Sigmoid colon (tissue), 7 donors: Measurements from ENCODE around the gene ALOX12B. TPM values are rescaled to one million over a fixed set of nuclear protein-coding genes. Genes with fewer than 3 reads are reported as not detected.

Experiments
- DNase-seq: peaks from one replicate; pipeline ENCODE4 v3.0.0-alpha.2; 2019
- H3K27ac ChIP-seq, 4 donors: fragments of 200-600 bp; sonication (generic); one replicate each; pipeline ENCODE4 v1.5.1; 2016 to 2019; ENCODE audit warnings: mild to moderate bottlenecking in 1 of 4
- H3K27me3 ChIP-seq, 3 donors: fragments of 200-600 bp; sonication (generic); one replicate each; pipeline ENCODE4 v1.5.1; 2019; ENCODE audit warnings: mild to moderate bottlenecking in 1 of 3
- H3K36me3 ChIP-seq, 4 donors: fragments of 200-600 bp; sonication (generic); one replicate each; pipeline ENCODE4 v1.5.1; 2016 to 2019
- H3K4me1 ChIP-seq, 4 donors: fragments of 200-600 bp; sonication (generic); one replicate each; pipeline ENCODE4 v1.5.1; 2017 to 2019
- H3K4me3 ChIP-seq, 4 donors: fragments of 200-600 bp; sonication (generic); one replicate each; pipeline ENCODE4 v1.5.1; 2017 to 2019; ENCODE audit warnings: mild to moderate bottlenecking in 2 of 4, moderate library complexity in 1 of 4
- H3K9me3 ChIP-seq, 4 donors: fragments of 200-600 bp in 3 of 4; sonication (generic) in 3 of 4; one replicate each; pipeline versions ENCODE4 v1.5.1 to v1.6.1; 2013 to 2019
- CTCF ChIP-seq, 4 experiments: fragments of 450-650 bp in 3 of 4; fragments of 200-600 bp in 1 of 4; IDR thresholded peaks; one replicate each; pipeline ENCODE4 v1.5.1; 2016 to 2019; ENCODE audit warnings: antibody characterized with exemption in 4 of 4, mild to moderate bottlenecking in 3 of 4, moderate library complexity in 2 of 4
- EP300 ChIP-seq, 4 donors: sonication (generic); formaldehyde crosslinking; IDR thresholded peaks; one replicate each; pipeline ENCODE4 v1.6.1; 2017; ENCODE audit warnings: antibody characterized with exemption in 4 of 4
- POLR2A ChIP-seq, 2 donors: fragments of 450-650 bp; IDR thresholded peaks; one replicate each; pipeline ENCODE4 v1.6.1; 2016; ENCODE audit warnings: antibody characterized with exemption in 2 of 2, mild to moderate bottlenecking in 2 of 2, moderate library complexity in 2 of 2
- POLR2AphosphoS5 ChIP-seq, 4 donors: sonication (generic); formaldehyde crosslinking; IDR thresholded peaks; one replicate each; pipeline ENCODE4 v1.6.1; 2017; ENCODE audit warnings: antibody characterized with exemption in 4 of 4
- WGBS, 2 donors: extraction: QIAGEN DNeasy Blood & Tissue Kit; methylation state at CpG; one replicate each; pipeline ENCODE4 v1.1.7; 2013; 5-methylcytosine and 5-hydroxymethylcytosine counted together
- intact Hi-C: fragments of 100-400 bp; cut with DNase I; formaldehyde crosslinking; loops from one replicate; pipeline ENCODE4 v1.15.1; 2023
- polyA plus RNA-seq, 3 donors: library from polyadenylated mRNA; stranded (reverse); fragments of 200-250 nt; gene quantifications; one replicate each; pipeline ENCODE4 v1.2.3, GENCODE V29; 2013
- total RNA-seq, 4 donors: library from RNA; depleted of rRNA; stranded (reverse); fragments of >200 nt; gene quantifications; one replicate each; pipeline ENCODE4 v1.1.0, GENCODE V29; 2016
- donor health status: healthy with polysubstance abuse.
- donor health status: Bipolar disorder and iron deficiency.
- donor health status: healthy.

ALOX12B gene
- total and polyA plus RNA-seq, 7 donors, result 0.52 TPM; not detected in 6

DNA sequence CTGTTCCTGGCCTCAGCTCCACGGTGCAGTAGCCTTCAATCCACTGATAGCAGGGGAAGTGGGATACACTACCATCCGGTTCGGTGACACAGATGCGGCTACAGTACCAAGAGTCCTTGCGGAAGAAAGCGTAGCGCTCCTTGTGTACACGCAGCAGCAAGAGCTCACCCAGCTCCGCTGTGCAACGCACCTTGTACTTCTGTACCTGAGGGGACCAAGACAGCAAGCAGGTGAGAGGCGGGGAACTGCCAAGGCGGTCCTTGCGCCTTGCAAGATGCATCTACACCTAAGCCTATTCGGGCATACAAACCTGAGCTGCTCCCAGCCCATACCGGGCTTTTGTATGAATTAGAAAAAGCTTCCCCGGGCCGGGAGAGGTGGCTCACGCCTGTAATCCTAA lies 29.3 kb upstream of the ALOX12B start:
- H3K4me3 ChIP-seq, result no peak overlapping the region
- TF ChIP-seq CTCF (IDR thresholded peaks at IDR 0.05), result no peak
- TF ChIP-seq POLR2A (IDR thresholded peaks at IDR 0.05), result no peak
- no peak for TF ChIP-seq POLR2AphosphoS5 (IDR thresholded peaks at IDR 0.05)
- TF ChIP-seq EP300 (IDR thresholded peaks at IDR 0.05), result no peak
- no peak overlapping the region for H3K27ac ChIP-seq
- no peaks in the 10 kb centered on the region for H3K9me3 ChIP-seq
- peaks cover 1 to 78% (median 70%) of the 10 kb centered on the region in 3 donors for H3K27me3 ChIP-seq
- peaks cover 0 to 35% (median 32%) of the 10 kb centered on the region in 4 donors for H3K4me1 ChIP-seq
- DNase-seq, result no peak
- no peaks in the 10 kb centered on the region for H3K36me3 ChIP-seq
- 21 to 46% methylated on average over 18 of the region's 18 CpGs for WGBS, 2 donors
- intact Hi-C loops, result loop anchor here (5.0 kb wide), 3 partner anchors 34 to 181 kb away; partner anchors contain the start of gene SLC25A35

GRCh38 chr17:8110907-8111306 lies 23.4 kb upstream of the ALOX12B start:
- WGBS, 2 donors, result 92 to 95% methylated on average over 6 of the region's 6 CpGs
- H3K4me3 ChIP-seq, result no peak overlapping the region
- intact Hi-C loops, result loop anchor here (5.0 kb wide), 1 partner anchor 239 kb away; no protein-coding TSS in a partner anchor
- no peak for TF ChIP-seq CTCF (IDR thresholded peaks at IDR 0.05)
- TF ChIP-seq EP300 (IDR thresholded peaks at IDR 0.05), result no peak
- TF ChIP-seq POLR2A (IDR thresholded peaks at IDR 0.05), result no peak
- TF ChIP-seq POLR2AphosphoS5 (IDR thresholded peaks at IDR 0.05), result no peak
- no peaks in the 10 kb centered on the region for H3K36me3 ChIP-seq
- H3K27me3 ChIP-seq, result peaks cover 16 to 80% (median 78%) of the 10 kb centered on the region in 3 donors
- H3K27ac ChIP-seq, result no peak overlapping the region
- H3K9me3 ChIP-seq, result no peaks in the 10 kb centered on the region
- no peak for DNase-seq
- H3K4me1 ChIP-seq, result peaks cover 0 to 10% (median 8%) of the 10 kb centered on the region in 4 donors

GRCh38 chr17:8110456-8110804 lies 22.9 kb upstream of the ALOX12B start:
- no peak overlapping the region for H3K27ac ChIP-seq
- peaks cover 0 to 10% (median 8%) of the 10 kb centered on the region in 4 donors for H3K4me1 ChIP-seq
- no peak for TF ChIP-seq POLR2A (IDR thresholded peaks at IDR 0.05)
- TF ChIP-seq CTCF (IDR thresholded peaks at IDR 0.05), result no peak
- TF ChIP-seq EP300 (IDR thresholded peaks at IDR 0.05), result no peak
- TF ChIP-seq POLR2AphosphoS5 (IDR thresholded peaks at IDR 0.05), result no peak
- H3K4me3 ChIP-seq, result no peak overlapping the region
- intact Hi-C loops, result loop anchor here (5.0 kb wide), 1 partner anchor 238 kb away; no protein-coding TSS in a partner anchor
- no peaks in the 10 kb centered on the region for H3K36me3 ChIP-seq
- no peak for DNase-seq
- H3K9me3 ChIP-seq, result no peaks in the 10 kb centered on the region
- H3K27me3 ChIP-seq, result peaks cover 16 to 75% (median 74%) of the 10 kb centered on the region in 3 donors
- 11 to 22% methylated on average over 10 of the region's 10 CpGs for WGBS, 2 donors

DNA sequence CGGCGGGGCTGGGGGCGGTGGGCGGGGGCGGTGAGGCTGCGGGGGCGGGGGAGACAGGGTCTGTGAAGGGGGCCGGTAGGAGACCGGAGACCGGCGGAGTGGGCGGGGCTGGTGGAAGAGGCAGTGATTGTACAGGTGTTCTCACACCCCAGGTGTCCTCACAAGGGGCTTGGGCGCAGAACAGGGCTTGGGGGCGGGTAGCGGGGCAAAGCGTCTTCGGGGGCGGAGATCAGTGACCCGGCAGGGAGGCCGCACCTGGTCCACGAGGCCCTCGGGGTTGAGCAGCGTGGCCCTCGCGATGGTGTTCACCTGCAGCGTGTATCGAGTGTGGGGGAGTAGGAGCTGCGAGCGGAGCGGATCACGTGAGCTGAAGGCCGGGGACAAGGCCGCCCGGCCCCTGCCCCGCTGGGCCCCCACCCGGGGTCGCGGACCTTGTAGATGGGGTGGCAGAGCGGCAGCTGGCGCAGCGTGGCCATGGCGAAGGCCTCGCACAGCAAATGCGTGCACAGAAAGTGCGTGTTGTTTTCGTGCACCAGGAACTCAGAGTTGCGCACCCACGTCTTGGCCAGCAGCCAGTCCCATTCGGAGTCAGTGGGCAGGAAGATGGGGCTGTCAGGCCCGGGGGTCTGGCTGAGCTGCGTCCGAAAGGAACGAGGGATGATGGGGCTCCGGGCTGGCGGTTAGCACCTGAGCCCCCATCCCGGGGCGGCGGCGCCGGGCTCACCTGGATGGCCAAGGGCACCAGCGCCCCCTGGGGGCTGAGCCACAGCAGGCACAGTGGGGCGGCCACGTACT lies 22.3 kb upstream of the ALOX12B start:
- no peaks in the 10 kb centered on the region for H3K9me3 ChIP-seq
- no peak for DNase-seq
- peaks cover 0 to 10% (median 8%) of the 10 kb centered on the region in 4 donors for H3K4me1 ChIP-seq
- H3K27ac ChIP-seq, result no peak overlapping the region
- H3K4me3 ChIP-seq, result peak overlapping the region in 2 of 4 donors; percentile 13 to 17
- H3K36me3 ChIP-seq, result no peaks in the 10 kb centered on the region
- 4 to 15% methylated on average over 63 of the region's 63 CpGs for WGBS, 2 donors
- H3K27me3 ChIP-seq, result peaks cover 16 to 69% (median 68%) of the 10 kb centered on the region in 3 donors
- TF ChIP-seq POLR2AphosphoS5 (IDR thresholded peaks at IDR 0.05), result no peak
- peak; percentile 33 to 70 (median 61) for TF ChIP-seq CTCF (IDR thresholded peaks at IDR 0.05)
- intact Hi-C loops, result loop anchor here (5.0 kb wide), 1 partner anchor 238 kb away; no protein-coding TSS in a partner anchor
